HepG2 (cell line): ENCODE results near the gene DGAT2. TPM values are rescaled to one million over a fixed set of nuclear protein-coding genes. Genes with fewer than 3 reads are reported as not detected.

Experiments
- ATAC-seq: fragments of 200-7000 bp; cut with Tn5 transposase; 3 replicates; pipeline ENCODE4 v1.9.1; 2020; ENCODE audit warnings: mild to moderate bottlenecking, moderate library complexity
- BruUV-seq: library from RNA; stranded (reverse); fragments of 400-500 nt; replicated peaks from 2 replicates; lab custom pipeline; 2021; lab: Mats Ljungman, UMichigan
- CTCF ChIA-PET: fragments of 300-600 bp; formaldehyde crosslinking; extraction: SDS; loops from one replicate; lab custom pipeline; 2021; ENCODE audit warnings: low total read pairs, inconsistent platforms, low intra/inter-chr PET ratio; lab: Yijun Ruan, JAX
- POLR2A ChIA-PET: fragments of 350-600 bp; sonication (Branson Sonifier 250); formaldehyde crosslinking; loops from one replicate; lab custom pipeline; 2020; ENCODE audit warnings: antibody characterized with exemption, inconsistent platforms; lab: Yijun Ruan, JAX
- DNase-seq: peaks from one replicate; pipeline ENCODE4 v3.0.0-alpha.2; 2015; ENCODE audit warnings: low spot score
- FAIRE-seq: peaks from 3 replicates; lab custom pipeline; 2011; peaks lifted over from hg19 to GRCh38; lab: Jason Lieb, UNC
- H2AFZ ChIP-seq: one replicate; pipeline ENCODE4 v1.6.1; 2011; ENCODE audit warnings: low read length, inconsistent platforms
- H3K27ac ChIP-seq: fragments of 300-600 bp; 3 replicates; pipeline ENCODE4 v1.8.0; 2011; ENCODE audit warnings: mixed run types, mild to moderate bottlenecking, mixed read lengths, low read length, inconsistent platforms; ENCODE audit not compliant: insufficient read depth; ENCODE audit errors: extremely low read length
- H3K27me3 ChIP-seq, 2 experiments: fragments of 200-600 bp in 1 of 2; 2 replicates in 1 of 2; 3 replicates in 1 of 2; pipeline versions ENCODE4 v1.6.0 to v1.8.0; 2011; ENCODE audit warnings: low read length in 2 of 2, mild to moderate bottlenecking in 2 of 2, moderate library complexity in 2 of 2, inconsistent platforms in 1 of 2; ENCODE audit not compliant: insufficient read depth in 2 of 2, control insufficient read depth in 1 of 2
- H3K36me3 ChIP-seq, 2 experiments: fragments of 200-600 bp in 1 of 2; replicated peaks in 1 of 2; 2 replicates in 1 of 2; 3 replicates in 1 of 2; pipeline versions ENCODE4 v1.5.1 to v1.8.0; 2011; ENCODE audit warnings: low read length in 2 of 2, inconsistent platforms in 1 of 2; ENCODE audit not compliant: insufficient read depth in 2 of 2, control insufficient read depth in 1 of 2
- H3K4me1 ChIP-seq: 2 replicates; pipeline ENCODE4 v1.5.1; 2012; ENCODE audit warnings: low read length, inconsistent platforms; ENCODE audit not compliant: insufficient read depth
- H3K4me2 ChIP-seq: 2 replicates; pipeline ENCODE4 v1.6.0; 2011; ENCODE audit warnings: low read depth, low read length, inconsistent platforms
- H3K4me3 ChIP-seq, 3 experiments: fragments of 200-600 bp in 1 of 3; sonication (generic), shearing (Covaris generic) in 1 of 3; replicated peaks in 1 of 3; 2 replicates each; pipeline ENCODE4 v1.5.1; 2011 to 2016; ENCODE audit warnings: low read length in 3 of 3, inconsistent platforms in 2 of 3, low read depth in 2 of 3, mild to moderate bottlenecking in 2 of 3, control low read depth in 1 of 3, mixed read lengths in 1 of 3; ENCODE audit not compliant: insufficient read depth in 1 of 3
- H3K79me2 ChIP-seq: one replicate; pipeline ENCODE4 v1.6.1; 2011; ENCODE audit warnings: low read length, inconsistent platforms; ENCODE audit not compliant: insufficient read depth
- H3K9ac ChIP-seq: 2 replicates; pipeline ENCODE4 v1.6.0; 2011; ENCODE audit warnings: mild to moderate bottlenecking, low read depth, low read length, inconsistent platforms; ENCODE audit not compliant: insufficient read depth
- H3K9me3 ChIP-seq: 2 replicates; pipeline ENCODE4 v1.5.1; 2012; ENCODE audit warnings: mild to moderate bottlenecking, low read length
- H4K20me1 ChIP-seq: 2 replicates; pipeline ENCODE4 v1.6.0; 2011; ENCODE audit warnings: inconsistent platforms, mild to moderate bottlenecking, low read length, moderate library complexity; ENCODE audit not compliant: insufficient read depth
- NR2F2 ChIP-seq: IDR thresholded peaks from 2 replicates; pipeline ENCODE4 v1.6.1; 2012; ENCODE audit warnings: low read depth, inconsistent platforms, borderline replicate concordance
- RBAK ChIP-seq: sonication (generic); formaldehyde crosslinking; IDR thresholded peaks from 2 replicates; pipeline ENCODE4 v1.5.1; 2020; ENCODE audit warnings: mild to moderate bottlenecking, missing genetic modification reagents
- USF2 ChIP-seq, 2 experiments: sonication (generic) in 1 of 2; formaldehyde crosslinking in 1 of 2; IDR thresholded peaks; 2 replicates each; pipeline versions ENCODE4 v1.5.1 to v1.6.1; 2011 to 2020; ENCODE audit warnings: borderline replicate concordance in 1 of 2, low read depth in 1 of 2, low read length in 1 of 2, mild to moderate bottlenecking in 1 of 2, missing genetic modification reagents in 1 of 2, moderate library complexity in 1 of 2
- XRCC5 ChIP-seq: fragments of 200-400 bp; formaldehyde crosslinking; optimal IDR thresholded peaks from 2 replicates; pipeline ENCODE3; 2017; ENCODE audit warnings: mild to moderate bottlenecking, low read length
- ZBTB34 ChIP-seq: sonication (generic); formaldehyde crosslinking; IDR thresholded peaks from 2 replicates; pipeline ENCODE4 v1.8.0; 2022; ENCODE audit warnings: mild to moderate bottlenecking, missing genetic modification reagents
- ZNF510 ChIP-seq: sonication (generic); formaldehyde crosslinking; IDR thresholded peaks from 2 replicates; pipeline ENCODE4 v1.4.0; 2020; ENCODE audit warnings: low read depth, mild to moderate bottlenecking, missing genetic modification reagents
- WGBS: methylation state at CpG from one replicate; pipeline ENCODE4 v1.1.6; 2017; ENCODE audit warnings: low lambda C conversion rate; 5-methylcytosine and 5-hydroxymethylcytosine counted together
- in situ Hi-C: cut with HindIII; loops from 2 replicates; pipeline ENCODE4 v1.10.0; 2017; ENCODE audit warnings: low pct_unique_long_range_greater_than_20kb; ENCODE audit not compliant: extremely low pct_ligation_motif_present
- intact Hi-C: fragments of 100-400 bp; cut with micrococcal nuclease; formaldehyde crosslinking; loops from one replicate; pipeline ENCODE4 v1.10.0; 2022; ENCODE audit not compliant: unreplicated experiment
- polyA plus RNA-seq, 8 experiments: library from polyadenylated mRNA; depleted of rRNA in 3 of 8; stranded (reverse) in 7 of 8; unstranded in 1 of 8; fragments of >200 nt; fragmentation: Illumina TruSeq in 4 of 8; extraction: Trizol in 4 of 8; gene quantifications; 2 replicates each; pipeline versions ENCODE4 v1.2.1 to v1.2.3, GENCODE V29; 2011 to 2016; ENCODE audit warnings: low read depth in 4 of 8, missing spikeins in 1 of 8, mixed read lengths in 1 of 8; ENCODE audit not compliant: insufficient read depth in 1 of 8
- total RNA-seq, 5 experiments: library from RNA; depleted of rRNA; stranded (reverse); fragments of >200 nt; fragmentation: Illumina TruSeq; extraction: Trizol; gene quantifications; 2 replicates each; pipeline ENCODE4 v1.2.3, GENCODE V29; 2016; ENCODE audit warnings: low read depth in 1 of 5
- TF ChIP-seq, protein P1 (sequence below): sonication (generic); formaldehyde crosslinking; IDR thresholded peaks from 2 replicates; pipeline ENCODE4 v1.4.0; 2020; ENCODE audit warnings: missing genetic modification reagents, borderline replicate concordance
- TF ChIP-seq, protein P2 (sequence below): sonication (generic); formaldehyde crosslinking; IDR thresholded peaks from one replicate; pipeline ENCODE4 v1.5.1; 2020; ENCODE audit warnings: mild to moderate bottlenecking, missing genetic modification reagents; ENCODE audit errors: not compliant biosample characterization

The DGAT2 gene
- total and polyA plus RNA-seq, 2 of the 13 experiments (the other 11 are each of a cell fraction or from before 2014, with no cell fraction given): 39.0 to 65.6 TPM

DNA sequence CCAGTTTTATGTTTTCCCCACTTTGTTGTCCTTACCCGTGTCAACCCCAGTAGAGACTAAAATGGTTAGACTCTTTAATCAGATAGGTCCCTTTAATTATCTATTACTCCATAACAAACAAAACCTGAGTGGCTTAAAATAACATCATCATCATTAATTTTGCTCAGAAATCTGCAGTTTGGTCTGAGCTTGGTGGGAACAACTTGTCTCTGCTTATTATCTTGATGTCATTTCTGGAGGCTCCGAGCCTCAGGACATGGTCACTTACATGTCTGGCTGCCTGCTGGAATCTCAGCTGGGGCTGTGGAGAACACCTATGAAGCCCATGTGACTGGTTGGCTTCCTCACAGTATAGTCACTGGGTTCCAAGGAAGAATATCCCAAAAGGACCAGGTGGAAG lies 73.2 kb downstream of the DGAT2 start:
- no TSS peak for BruUV-seq
- no peak overlapping the region for H2AFZ ChIP-seq
- ChIA-PET CTCF (no interaction called here), POLR2A (no interaction called here)
- H3K9me3 ChIP-seq: no peaks in the 10 kb centered on the region
- H3K4me3 ChIP-seq: no peak overlapping the region
- peaks cover 1 to 8% of the 10 kb centered on the region in 2 experiments; a peak in 4 of 5 replicates for H3K36me3 ChIP-seq
- H3K27me3 ChIP-seq: no peaks in the 10 kb centered on the region
- FAIRE-seq (no peak), ATAC-seq (no peak), DNase-seq (no peak)
- H3K27ac ChIP-seq: no peak overlapping the region
- H3K4me2 ChIP-seq: no peak overlapping the region
- intact Hi-C loops: no loop called here
- in situ Hi-C loops: no loop called here
- H3K4me1 ChIP-seq: no peaks in the 10 kb centered on the region
- H4K20me1 ChIP-seq: no peaks in the 10 kb centered on the region
- H3K79me2 ChIP-seq: peaks cover 13% of the 10 kb centered on the region
- no peak overlapping the region for H3K9ac ChIP-seq
- 99% methylated on average over 2 of the region's 2 CpGs for WGBS
- no peak for TF ChIP-seq USF2 (IDR thresholded peaks at IDR 0.05; ENCODE audit: low read depth, low read length)
- no peak for TF ChIP-seq USF2 (CRISPR knock-in tag; IDR thresholded peaks at IDR 0.05; ENCODE audit: borderline replicate concordance)
- no peak for TF ChIP-seq XRCC5
- TF ChIP-seq NR2F2: no peak
- TF ChIP-seq ZBTB34 (CRISPR knock-in tag): no peak
- TF ChIP-seq, protein P1, sequence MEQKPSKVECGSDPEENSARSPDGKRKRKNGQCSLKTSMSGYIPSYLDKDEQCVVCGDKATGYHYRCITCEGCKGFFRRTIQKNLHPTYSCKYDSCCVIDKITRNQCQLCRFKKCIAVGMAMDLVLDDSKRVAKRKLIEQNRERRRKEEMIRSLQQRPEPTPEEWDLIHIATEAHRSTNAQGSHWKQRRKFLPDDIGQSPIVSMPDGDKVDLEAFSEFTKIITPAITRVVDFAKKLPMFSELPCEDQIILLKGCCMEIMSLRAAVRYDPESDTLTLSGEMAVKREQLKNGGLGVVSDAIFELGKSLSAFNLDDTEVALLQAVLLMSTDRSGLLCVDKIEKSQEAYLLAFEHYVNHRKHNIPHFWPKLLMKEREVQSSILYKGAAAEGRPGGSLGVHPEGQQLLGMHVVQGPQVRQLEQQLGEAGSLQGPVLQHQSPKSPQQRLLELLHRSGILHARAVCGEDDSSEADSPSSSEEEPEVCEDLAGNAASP (CRISPR knock-in tag): no peak
- no peak for TF ChIP-seq ZNF510 (CRISPR knock-in tag)
- TF ChIP-seq, protein P2, sequence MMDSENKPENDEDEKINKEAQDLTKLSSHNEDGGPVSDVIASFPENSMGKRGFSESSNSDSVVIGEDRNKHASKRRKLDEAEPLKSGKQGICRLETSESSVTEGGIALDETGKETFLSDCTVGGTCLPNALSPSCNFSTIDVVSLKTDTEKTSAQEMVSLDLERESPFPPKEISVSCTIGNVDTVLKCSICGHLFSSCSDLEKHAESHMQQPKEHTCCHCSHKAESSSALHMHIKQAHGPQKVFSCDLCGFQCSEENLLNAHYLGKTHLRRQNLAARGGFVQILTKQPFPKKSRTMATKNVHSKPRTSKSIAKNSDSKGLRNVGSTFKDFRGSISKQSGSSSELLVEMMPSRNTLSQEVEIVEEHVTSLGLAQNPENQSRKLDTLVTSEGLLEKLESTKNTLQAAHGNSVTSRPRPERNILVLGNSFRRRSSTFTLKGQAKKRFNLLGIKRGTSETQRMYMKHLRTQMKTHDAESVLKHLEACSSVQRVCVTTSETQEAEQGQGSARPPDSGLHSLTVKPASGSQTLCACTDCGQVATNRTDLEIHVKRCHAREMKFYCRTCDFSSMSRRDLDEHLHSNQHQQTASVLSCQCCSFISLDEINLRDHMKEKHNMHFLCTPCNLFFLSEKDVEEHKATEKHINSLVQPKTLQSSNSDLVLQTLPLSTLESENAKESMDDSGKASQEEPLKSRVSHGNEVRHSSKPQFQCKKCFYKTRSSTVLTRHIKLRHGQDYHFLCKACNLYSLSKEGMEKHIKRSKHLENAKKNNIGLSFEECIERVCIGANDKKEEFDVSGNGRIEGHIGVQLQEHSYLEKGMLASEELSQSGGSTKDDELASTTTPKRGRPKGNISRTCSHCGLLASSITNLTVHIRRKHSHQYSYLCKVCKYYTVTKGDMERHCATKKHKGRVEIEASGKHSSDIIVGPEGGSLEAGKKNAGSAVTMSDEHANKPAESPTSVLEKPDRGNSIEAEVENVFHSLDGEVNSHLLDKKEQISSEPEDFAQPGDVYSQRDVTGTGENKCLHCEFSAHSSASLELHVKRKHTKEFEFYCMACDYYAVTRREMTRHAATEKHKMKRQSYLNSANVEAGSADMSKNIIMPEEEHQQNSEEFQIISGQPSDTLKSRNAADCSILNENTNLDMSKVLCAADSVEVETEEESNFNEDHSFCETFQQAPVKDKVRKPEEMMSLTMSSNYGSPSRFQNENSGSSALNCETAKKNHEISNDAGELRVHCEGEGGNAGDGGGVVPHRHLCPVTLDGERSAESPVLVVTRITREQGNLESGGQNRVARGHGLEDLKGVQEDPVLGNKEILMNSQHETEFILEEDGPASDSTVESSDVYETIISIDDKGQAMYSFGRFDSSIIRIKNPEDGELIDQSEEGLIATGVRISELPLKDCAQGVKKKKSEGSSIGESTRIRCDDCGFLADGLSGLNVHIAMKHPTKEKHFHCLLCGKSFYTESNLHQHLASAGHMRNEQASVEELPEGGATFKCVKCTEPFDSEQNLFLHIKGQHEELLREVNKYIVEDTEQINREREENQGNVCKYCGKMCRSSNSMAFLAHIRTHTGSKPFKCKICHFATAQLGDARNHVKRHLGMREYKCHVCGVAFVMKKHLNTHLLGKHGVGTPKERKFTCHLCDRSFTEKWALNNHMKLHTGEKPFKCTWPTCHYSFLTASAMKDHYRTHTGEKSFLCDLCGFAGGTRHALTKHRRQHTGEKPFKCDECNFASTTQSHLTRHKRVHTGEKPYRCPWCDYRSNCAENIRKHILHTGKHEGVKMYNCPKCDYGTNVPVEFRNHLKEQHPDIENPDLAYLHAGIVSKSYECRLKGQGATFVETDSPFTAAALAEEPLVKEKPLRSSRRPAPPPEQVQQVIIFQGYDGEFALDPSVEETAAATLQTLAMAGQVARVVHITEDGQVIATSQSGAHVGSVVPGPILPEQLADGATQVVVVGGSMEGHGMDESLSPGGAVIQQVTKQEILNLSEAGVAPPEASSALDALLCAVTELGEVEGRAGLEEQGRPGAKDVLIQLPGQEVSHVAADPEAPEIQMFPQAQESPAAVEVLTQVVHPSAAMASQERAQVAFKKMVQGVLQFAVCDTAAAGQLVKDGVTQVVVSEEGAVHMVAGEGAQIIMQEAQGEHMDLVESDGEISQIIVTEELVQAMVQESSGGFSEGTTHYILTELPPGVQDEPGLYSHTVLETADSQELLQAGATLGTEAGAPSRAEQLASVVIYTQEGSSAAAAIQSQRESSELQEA (CRISPR knock-in tag): no peak
- TF ChIP-seq RBAK (CRISPR knock-in tag): no peak
